Endodermal cell (in vitro differentiated cells): ENCODE measurements around the gene IMPA2. TPM values are rescaled to one million over a fixed set of nuclear protein-coding genes. Genes with fewer than 3 reads are reported as not detected.
A peak's percentile ranks its signal among the peaks of the same experiment; 100 is the strongest.

Experiments used
- DNase-seq: peaks from one replicate; pipeline ENCODE4 v3.0.0-alpha.2; 2017
- H3K27ac ChIP-seq: 2 replicates; pipeline ENCODE4 v1.5.1; 2013; ENCODE audit warnings: mild to moderate bottlenecking, low read depth, low read length, moderate library complexity
- H3K27me3 ChIP-seq: 2 replicates; pipeline ENCODE4 v1.6.1; 2013; ENCODE audit warnings: mild to moderate bottlenecking, low read length, moderate library complexity; ENCODE audit not compliant: insufficient read depth, control insufficient read depth, poor library complexity, severe bottlenecking
- H3K36me3 ChIP-seq: 2 replicates; pipeline ENCODE4 v1.7.0; 2013; ENCODE audit warnings: mild to moderate bottlenecking, low read length, moderate library complexity; ENCODE audit not compliant: control insufficient read depth, insufficient read depth
- H3K4me1 ChIP-seq: one replicate; pipeline ENCODE4 v1.7.0; 2013; ENCODE audit warnings: low read length; ENCODE audit not compliant: control insufficient read depth, insufficient read depth
- H3K4me3 ChIP-seq: 2 replicates; pipeline ENCODE4 v1.5.1; 2013; ENCODE audit warnings: mild to moderate bottlenecking, low read length, moderate library complexity
- H3K9ac ChIP-seq: 2 replicates; pipeline ENCODE4 v1.6.1; 2013; ENCODE audit warnings: mild to moderate bottlenecking, low read length, moderate library complexity; ENCODE audit not compliant: poor library complexity, severe bottlenecking; ENCODE audit errors: extremely low read depth
- H3K9me3 ChIP-seq: 2 replicates; pipeline ENCODE4 v1.6.1; 2013; ENCODE audit warnings: mild to moderate bottlenecking, low read length, moderate library complexity; ENCODE audit not compliant: control insufficient read depth
- H3K27ac Mint-ChIP-seq: 2 replicates; pipeline ENCODE4 v1.8.0; 2020; ENCODE audit warnings: mixed read lengths
- H3K27me3 Mint-ChIP-seq: 2 replicates; pipeline ENCODE4 v1.8.0; 2021; ENCODE audit warnings: mild to moderate bottlenecking, mixed read lengths; ENCODE audit not compliant: insufficient read depth
- H3K36me3 Mint-ChIP-seq: 2 replicates; pipeline ENCODE4 v1.8.0; 2020; ENCODE audit warnings: low read depth, mixed read lengths
- H3K4me1 Mint-ChIP-seq: 2 replicates; pipeline ENCODE4 v1.8.0; 2020; ENCODE audit warnings: mixed read lengths
- H3K4me3 Mint-ChIP-seq: 2 replicates; pipeline ENCODE4 v1.8.0; 2020; ENCODE audit warnings: mild to moderate bottlenecking, moderate library complexity, mixed read lengths
- H3K9me3 Mint-ChIP-seq: 2 replicates; pipeline ENCODE4 v1.8.0; 2020; ENCODE audit warnings: mild to moderate bottlenecking, mixed read lengths
- CTCF ChIP-seq: fragments of 200-600 bp; sonication (generic); conservative IDR thresholded peaks from 2 replicates; pipeline ENCODE4 v1.5.0; 2021; ENCODE audit warnings: antibody characterized with exemption, mild to moderate bottlenecking
- WGBS, 2 experiments: methylation state at CpG; one replicate each; pipeline versions ENCODE4 v1.1.5 to v1.1.7; 2013; ENCODE audit warnings: missing lambda C conversion rate in 2 of 2, mixed read lengths in 1 of 2; ENCODE audit not compliant: insufficient coverage in 1 of 2, insufficient read length in 1 of 2; 5-methylcytosine and 5-hydroxymethylcytosine counted together
- total RNA-seq, 2 donors: library from RNA; stranded (reverse); fragmentation: NEBNext Ultra II Directional in 1 of 2; extraction: Animal tissue kit (Norgen Biotek cat#: 25700) in 1 of 2; gene quantifications; 2 replicates in 1 of 2; 3 replicates in 1 of 2; pipeline ENCODE4 v1.2.1, GENCODE V29; 2021

The IMPA2 gene
- total RNA-seq, 2 donors from 2014 or later: 68.0 to 88.9 TPM

GRCh38 chr18:11994703-11995444 lies 13.6 kb downstream of the IMPA2 start:
- H3K9me3 ChIP-seq: no peaks in the 10 kb centered on the region
- peaks cover 6% of the 10 kb centered on the region for H3K4me1 ChIP-seq
- no peak overlapping the region for H3K27ac ChIP-seq
- no peak overlapping the region for H3K9ac ChIP-seq
- H3K27me3 ChIP-seq: no peaks in the 10 kb centered on the region
- Mint-ChIP-seq H3K27ac (peak overlapping the region; percentile 84), H3K27me3 (no peaks in the 10 kb centered on the region), H3K4me1 (peaks cover 33% of the 10 kb centered on the region), H3K36me3 (peaks cover 10% of the 10 kb centered on the region), H3K9me3 (no peaks in the 10 kb centered on the region), H3K4me3 (peak overlapping the region; percentile 9)
- 32 to 46% methylated on average over 7 to 11 of the region's 11 CpGs for WGBS, 2 experiments
- DNase-seq: peak; percentile 92
- H3K36me3 ChIP-seq: peaks cover 10% of the 10 kb centered on the region
- H3K4me3 ChIP-seq: no peak overlapping the region
- TF ChIP-seq CTCF: no peak

- Histone ChIP-seq H3K27ac (no peak overlapping the region), H3K27me3 (no peaks in the 10 kb centered on the region), H3K9me3 (no peaks in the 10 kb centered on the region), H3K4me1 (peaks cover 6% of the 10 kb centered on the region), H3K4me3 (no peak overlapping the region), H3K9ac (no peak overlapping the region), H3K36me3 (peaks cover 10% of the 10 kb centered on the region)
- WGBS, 2 experiments: 24 to 31% methylated on average over 9 of the region's 9 CpGs
- DNase-seq: peak; percentile 91
- Mint-ChIP-seq H3K27me3 (no peaks in the 10 kb centered on the region), H3K9me3 (no peaks in the 10 kb centered on the region), H3K4me1 (peaks cover 25% of the 10 kb centered on the region), H3K36me3 (peaks cover 14% of the 10 kb centered on the region), H3K4me3 (peak overlapping the region; percentile 9), H3K27ac (peak overlapping the region; percentile 84)
- TF ChIP-seq CTCF: peak; percentile 86
These were observed 14.3 kb downstream of the IMPA2 start for GRCh38 chr18:11995445-11996189.

- no peak overlapping the region for H3K9ac ChIP-seq
- H3K4me3 Mint-ChIP-seq: no peak overlapping the region
- WGBS, 2 experiments: 78 to 93% methylated on average over 3 to 9 of the region's 9 CpGs
- no peaks in the 10 kb centered on the region for H3K27me3 Mint-ChIP-seq
- no peak for TF ChIP-seq CTCF
- H3K9me3 ChIP-seq: no peaks in the 10 kb centered on the region
- H3K27ac Mint-ChIP-seq: peak overlapping the region; percentile 65
- H3K36me3 Mint-ChIP-seq: peaks cover 15% of the 10 kb centered on the region
- H3K4me3 ChIP-seq: no peak overlapping the region
- H3K27me3 ChIP-seq: no peaks in the 10 kb centered on the region
- H3K4me1 Mint-ChIP-seq: peaks cover 22% of the 10 kb centered on the region
- DNase-seq: no peak
- H3K4me1 ChIP-seq: peaks cover 6% of the 10 kb centered on the region
- no peak overlapping the region for H3K27ac ChIP-seq
- no peaks in the 10 kb centered on the region for H3K9me3 Mint-ChIP-seq
- peaks cover 12% of the 10 kb centered on the region for H3K36me3 ChIP-seq
These were observed 15.0 kb downstream of the IMPA2 start for GRCh38 chr18:11996190-11996754.
